GM23338 (cell line): ENCODE data around the gene DHX40. TPM values are rescaled to one million over a fixed set of nuclear protein-coding genes. Genes with fewer than 3 reads are reported as not detected.

Experiments
- ATAC-seq: fragments of 200-7000 bp; cut with Tn5 transposase; 3 replicates; pipeline ENCODE4 v1.9.1; 2020
- DNase-seq: peaks from one replicate; pipeline ENCODE4 v3.0.0-alpha.2; 2015; ENCODE audit warnings: low spot score
- H2AFZ ChIP-seq: fragments of 200-600 bp; sonication (generic); 2 replicates; pipeline ENCODE4 v1.8.0; 2016; ENCODE audit warnings: antibody characterized with exemption, mild to moderate bottlenecking, moderate library complexity
- H3F3A ChIP-seq: fragments of 200-600 bp; sonication (generic); replicated peaks from 2 replicates; pipeline ENCODE4 v1.8.0; 2017; ENCODE audit warnings: antibody characterized with exemption, mixed run types, low read depth
- H3K27ac ChIP-seq: fragments of 200-600 bp; sonication (generic); 2 replicates; pipeline ENCODE4 v1.6.1; 2016; ENCODE audit warnings: low read depth
- H3K27me3 ChIP-seq: fragments of 200-600 bp; sonication (generic); 2 replicates; pipeline ENCODE4 v1.8.0; 2016; ENCODE audit warnings: mild to moderate bottlenecking, mixed run types, moderate library complexity; ENCODE audit not compliant: insufficient read depth
- H3K36me3 ChIP-seq: fragments of 200-600 bp; sonication (generic); 2 replicates; pipeline ENCODE4 v1.8.0; 2016; ENCODE audit warnings: mild to moderate bottlenecking; ENCODE audit not compliant: insufficient read depth
- H3K4me1 ChIP-seq: fragments of 200-600 bp; sonication (generic); 2 replicates; pipeline ENCODE4 v1.8.0; 2016; ENCODE audit warnings: mild to moderate bottlenecking, moderate library complexity; ENCODE audit not compliant: insufficient read depth
- H3K4me2 ChIP-seq: fragments of 200-600 bp; sonication (generic); 2 replicates; pipeline ENCODE4 v1.7.1; 2017; ENCODE audit warnings: mixed run types
- H3K4me3 ChIP-seq: fragments of 200-600 bp; sonication (generic); 2 replicates; pipeline ENCODE4 v1.6.1; 2016; ENCODE audit warnings: mixed run types
- H3K79me2 ChIP-seq: fragments of 200-600 bp; sonication (generic); replicated peaks from 2 replicates; pipeline ENCODE4 v1.8.0; 2017; ENCODE audit warnings: mild to moderate bottlenecking; ENCODE audit not compliant: insufficient read depth
- H3K9me2 ChIP-seq: fragments of 200-600 bp; sonication (generic); 2 replicates; pipeline ENCODE4 v1.8.0; 2017; ENCODE audit not compliant: insufficient read depth
- H4K20me1 ChIP-seq: fragments of 200-600 bp; sonication (generic); replicated peaks from 2 replicates; pipeline ENCODE4 v1.8.0; 2017; ENCODE audit warnings: mild to moderate bottlenecking; ENCODE audit not compliant: insufficient read depth
- H3K27ac Mint-ChIP-seq: 2 replicates; pipeline ENCODE4 v1.8.0; 2020; ENCODE audit warnings: inconsistent platforms, mild to moderate bottlenecking, moderate library complexity, mixed read lengths
- H3K27me3 Mint-ChIP-seq: 3 replicates; pipeline ENCODE4 v1.8.0; 2022; ENCODE audit warnings: low read depth, mild to moderate bottlenecking, moderate library complexity, mixed read lengths, inconsistent platforms; ENCODE audit not compliant: insufficient read depth, poor library complexity
- H3K36me3 Mint-ChIP-seq: 3 replicates; pipeline ENCODE4 v1.8.0; 2021; ENCODE audit warnings: low read depth, mild to moderate bottlenecking, inconsistent platforms, moderate library complexity, mixed read lengths
- H3K4me1 Mint-ChIP-seq: 3 replicates; pipeline ENCODE4 v1.8.0; 2020; ENCODE audit warnings: mild to moderate bottlenecking, inconsistent platforms, mixed read lengths
- H3K4me3 Mint-ChIP-seq: 3 replicates; pipeline ENCODE4 v1.8.0; 2021; ENCODE audit warnings: moderate library complexity, mild to moderate bottlenecking, inconsistent platforms, mixed read lengths
- H3K9me3 Mint-ChIP-seq: 3 replicates; pipeline ENCODE4 v1.8.0; 2020; ENCODE audit warnings: moderate library complexity, mild to moderate bottlenecking, inconsistent platforms, mixed read lengths
- CREB1 ChIP-seq: fragments of 250-450 bp; sonication (Bioruptor Pico); IDR thresholded peaks from 2 replicates; pipeline ENCODE4 v1.5.0; 2020; ENCODE audit warnings: low read depth, mild to moderate bottlenecking, moderate library complexity
- ETS1 ChIP-seq: IDR thresholded peaks from 2 replicates; pipeline ENCODE4 v1.6.1; 2016; ENCODE audit warnings: antibody characterized with exemption
- EZH2 ChIP-seq: fragments of 200-600 bp; sonication (generic); IDR thresholded peaks from one replicate; pipeline ENCODE4 v1.8.0; 2017; ENCODE audit warnings: antibody characterized with exemption, mild to moderate bottlenecking, low read depth; ENCODE audit not compliant: unreplicated experiment
- JUNB ChIP-seq: IDR thresholded peaks from one replicate; pipeline ENCODE4 v1.6.1; 2016; ENCODE audit warnings: antibody characterized with exemption; ENCODE audit not compliant: unreplicated experiment
- NANOG ChIP-seq: IDR thresholded peaks from 2 replicates; pipeline ENCODE4 v1.6.1; 2016; ENCODE audit warnings: antibody characterized with exemption, borderline replicate concordance
- POLR2AphosphoS5 ChIP-seq: IDR thresholded peaks from 2 replicates; pipeline ENCODE4 v1.6.1; 2016; ENCODE audit warnings: antibody characterized with exemption, low read depth
- REST ChIP-seq: IDR thresholded peaks from one replicate; pipeline ENCODE4 v1.6.1; 2018; ENCODE audit warnings: antibody characterized with exemption; ENCODE audit not compliant: unreplicated experiment
- ZNF114 ChIP-seq: fragments of 250-450 bp; sonication (Bioruptor Pico); IDR thresholded peaks from 2 replicates; pipeline ENCODE4 v1.5.0; 2020; ENCODE audit warnings: mild to moderate bottlenecking, moderate library complexity
- ZNF331 ChIP-seq: fragments of 250-450 bp; sonication (Bioruptor Pico); IDR thresholded peaks from 2 replicates; pipeline ENCODE4 v1.5.0; 2020; ENCODE audit warnings: low read depth, mild to moderate bottlenecking, moderate library complexity
- ZNF462 ChIP-seq: fragments of 250-450 bp; sonication (Bioruptor Pico); IDR thresholded peaks from 2 replicates; pipeline ENCODE4 v1.5.0; 2020; ENCODE audit warnings: mild to moderate bottlenecking, moderate library complexity
- polyA plus RNA-seq: library from polyadenylated mRNA; unstranded; fragments of >200 nt; fragmentation: Nextera tagmentation; extraction: Ambion mirVana; gene quantifications from 2 replicates; pipeline ENCODE4 v1.2.1, GENCODE V29; 2016
- total RNA-seq: library from RNA; depleted of rRNA; stranded (reverse); fragments of >200 nt; shearing (Covaris generic); gene quantifications from 2 replicates; pipeline ENCODE4 v1.2.3, GENCODE V29; 2014

DHX40 gene
- total and polyA plus RNA-seq, 2 experiments from 2014 or later: 14.5 to 38.2 TPM

DNA sequence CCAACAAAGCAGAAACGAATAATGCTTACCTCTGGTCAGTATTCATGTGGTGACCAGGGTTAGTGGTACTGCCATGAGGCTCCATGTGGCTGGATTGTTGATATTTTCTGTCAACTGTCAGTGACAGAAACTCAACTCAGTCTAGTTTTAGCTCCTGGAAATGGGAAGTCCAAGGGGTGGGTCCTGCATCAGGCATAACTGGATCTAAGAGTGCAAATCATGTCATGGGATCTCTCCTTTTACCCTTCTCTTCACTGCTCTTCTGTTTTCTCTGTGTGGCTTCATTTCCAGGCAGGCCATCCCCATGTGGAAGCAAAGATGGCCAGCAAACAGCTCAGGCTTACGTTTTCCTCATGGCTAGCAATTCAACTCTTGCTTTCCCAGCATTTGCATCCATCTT is 39.0 kb upstream of the DHX40 start:
- no peaks in the 10 kb centered on the region for H3K36me3 Mint-ChIP-seq
- Histone ChIP-seq H3K27ac (no peak overlapping the region), H2AFZ (peak overlapping the region; percentile 52), H3K36me3 (no peaks in the 10 kb centered on the region), H4K20me1 (no peaks in the 10 kb centered on the region), H3F3A (no peaks in the 10 kb centered on the region), H3K4me3 (no peak overlapping the region), H3K9me2 (no peaks in the 10 kb centered on the region), H3K27me3 (no peaks in the 10 kb centered on the region), H3K79me2 (no peaks in the 10 kb centered on the region), H3K4me2 (no peak overlapping the region), H3K4me1 (no peaks in the 10 kb centered on the region)
- no peak overlapping the region for H3K27ac Mint-ChIP-seq
- H3K4me3 Mint-ChIP-seq: no peak overlapping the region
- no peaks in the 10 kb centered on the region for H3K27me3 Mint-ChIP-seq
- ATAC-seq: no peak
- DNase-seq: no peak
- no peaks in the 10 kb centered on the region for H3K4me1 Mint-ChIP-seq
- no peaks in the 10 kb centered on the region for H3K9me3 Mint-ChIP-seq
- TF ChIP-seq NANOG (no peak), ZNF462 (no peak), EZH2 (no peak), ZNF331 (CRISPR knock-in tag) (no peak), REST (no peak), CREB1 (CRISPR knock-in tag) (no peak), JUNB (no peak), ETS1 (no peak), ZNF114 (CRISPR knock-in tag) (no peak), POLR2AphosphoS5 (no peak)
